A673 (cell line): ENCODE data around the gene FCER1G. TPM values are rescaled to one million over a fixed set of nuclear protein-coding genes. Genes with fewer than 3 reads are reported as not detected.
A peak's percentile ranks its signal among the peaks of the same experiment; 100 is the strongest.

Experiments
- BruUV-seq: library from RNA; stranded (reverse); fragments of 400-500 nt; replicated peaks from 2 replicates; lab custom pipeline; 2021; lab: Mats Ljungman, UMichigan
- CTCF ChIA-PET: fragments of 300-600 bp; sonication (Branson Sonifier 250); formaldehyde crosslinking; loops from one replicate; lab custom pipeline; 2022; ENCODE audit warnings: antibody characterized with exemption; lab: Charles Lee
- POLR2A ChIA-PET: fragments of 300-600 bp; sonication (Branson Sonifier 250); formaldehyde crosslinking; loops from one replicate; lab custom pipeline; 2022; ENCODE audit warnings: antibody characterized with exemption; ENCODE audit not compliant: low non-redundant PET; lab: Charles Lee
- DNase-seq: peaks from one replicate; pipeline ENCODE4 v3.0.0-alpha.2; 2015; ENCODE audit warnings: low spot score
- H3K27ac ChIP-seq: fragments of 200-600 bp; sonication (generic); 2 replicates; pipeline ENCODE4 v1.5.1; 2016; ENCODE audit warnings: mixed run types, low read depth, mild to moderate bottlenecking, mixed read lengths, antibody characterized with exemption, low read length; ENCODE audit not compliant: poor library complexity, severe bottlenecking
- H3K27me3 ChIP-seq: fragments of 200-600 bp; sonication (generic); replicated peaks from 2 replicates; pipeline ENCODE4 v1.6.1; 2017; ENCODE audit warnings: mixed run types, low read depth, mild to moderate bottlenecking, mixed read lengths, antibody characterized with exemption, low read length; ENCODE audit not compliant: insufficient read depth, poor library complexity
- H3K36me3 ChIP-seq: fragments of 200-600 bp; sonication (generic); 2 replicates; pipeline ENCODE4 v1.6.1; 2016; ENCODE audit warnings: mixed run types, mild to moderate bottlenecking, mixed read lengths, antibody characterized with exemption, low read length; ENCODE audit not compliant: insufficient read depth, poor library complexity, severe bottlenecking
- H3K4me1 ChIP-seq: fragments of 200-600 bp; sonication (generic); 2 replicates; pipeline ENCODE4 v1.6.1; 2017; ENCODE audit warnings: mixed run types, mild to moderate bottlenecking, mixed read lengths, antibody characterized with exemption, low read length; ENCODE audit not compliant: insufficient read depth, poor library complexity, severe bottlenecking
- H3K4me3 ChIP-seq: fragments of 200-600 bp; sonication (generic); 2 replicates; pipeline ENCODE4 v1.5.1; 2016; ENCODE audit warnings: low read depth, mixed run types, mild to moderate bottlenecking, mixed read lengths, low read length; ENCODE audit not compliant: poor library complexity, severe bottlenecking
- H3K9me3 ChIP-seq: fragments of 200-600 bp; sonication (generic); 2 replicates; pipeline ENCODE4 v1.6.1; 2016; ENCODE audit warnings: mixed run types, low read depth, mild to moderate bottlenecking, mixed read lengths, antibody characterized with exemption, low read length; ENCODE audit not compliant: poor library complexity, severe bottlenecking
- EZH2 ChIP-seq: fragments of 200-600 bp; sonication (generic); IDR thresholded peaks from 2 replicates; pipeline ENCODE4 v1.6.1; 2017; ENCODE audit warnings: borderline replicate concordance, low read depth, mild to moderate bottlenecking, mixed read lengths, antibody characterized with exemption, low read length; ENCODE audit not compliant: poor library complexity, severe bottlenecking
- intact Hi-C: fragments of 100-400 bp; cut with micrococcal nuclease; formaldehyde crosslinking; loops from one replicate; pipeline ENCODE4 v1.10.0; 2022; ENCODE audit not compliant: unreplicated experiment
- total RNA-seq: library from RNA; stranded (reverse); gene quantifications from 2 replicates; pipeline ENCODE4 v1.2.3, GENCODE V29; 2021
- TF ChIP-seq, protein P1 (sequence below): fragments of 300-800, 200-600 bp; sonication (generic); conservative IDR thresholded peaks from 2 replicates; pipeline ENCODE4 v1.5.1; 2017; ENCODE audit warnings: low read depth, mild to moderate bottlenecking, antibody characterized with exemption, low read length, moderate library complexity, mixed read lengths

Gene FCER1G
- total RNA-seq, 1 experiment from 2014 or later = 1.5 TPM

DNA sequence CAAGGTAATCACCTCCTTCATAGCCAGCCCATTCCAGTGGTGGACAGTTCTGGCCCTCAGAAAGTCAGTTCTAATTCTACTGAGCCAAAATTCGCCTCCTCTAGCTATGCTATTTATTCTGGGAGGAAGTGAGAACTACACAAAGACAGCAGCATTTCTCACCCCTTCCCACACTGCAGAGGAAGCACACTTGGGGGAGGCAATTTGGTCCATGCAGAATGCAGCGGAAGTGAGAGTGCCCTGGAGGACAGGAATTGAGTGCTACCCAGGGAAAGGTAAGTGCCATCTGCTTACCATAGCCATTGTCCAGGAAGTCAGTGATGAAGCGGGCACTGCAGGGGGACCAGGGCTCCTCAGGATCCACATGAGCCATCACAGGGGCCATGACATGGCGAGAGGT is 19.9 kb upstream of the FCER1G start:
- Histone ChIP-seq H3K27me3 (no peaks in the 10 kb centered on the region), H3K4me3 (no peak overlapping the region), H3K27ac (no peak overlapping the region), H3K36me3 (peaks cover 53% of the 10 kb centered on the region), H3K4me1 (peaks cover 37% of the 10 kb centered on the region), H3K9me3 (no peaks in the 10 kb centered on the region)
- no peak for DNase-seq
- intact Hi-C loops = no loop called here
- CTCF ChIA-PET = no interaction called here
- no TSS peak for BruUV-seq
- POLR2A ChIA-PET = no interaction called here
- TF ChIP-seq, protein P1, sequence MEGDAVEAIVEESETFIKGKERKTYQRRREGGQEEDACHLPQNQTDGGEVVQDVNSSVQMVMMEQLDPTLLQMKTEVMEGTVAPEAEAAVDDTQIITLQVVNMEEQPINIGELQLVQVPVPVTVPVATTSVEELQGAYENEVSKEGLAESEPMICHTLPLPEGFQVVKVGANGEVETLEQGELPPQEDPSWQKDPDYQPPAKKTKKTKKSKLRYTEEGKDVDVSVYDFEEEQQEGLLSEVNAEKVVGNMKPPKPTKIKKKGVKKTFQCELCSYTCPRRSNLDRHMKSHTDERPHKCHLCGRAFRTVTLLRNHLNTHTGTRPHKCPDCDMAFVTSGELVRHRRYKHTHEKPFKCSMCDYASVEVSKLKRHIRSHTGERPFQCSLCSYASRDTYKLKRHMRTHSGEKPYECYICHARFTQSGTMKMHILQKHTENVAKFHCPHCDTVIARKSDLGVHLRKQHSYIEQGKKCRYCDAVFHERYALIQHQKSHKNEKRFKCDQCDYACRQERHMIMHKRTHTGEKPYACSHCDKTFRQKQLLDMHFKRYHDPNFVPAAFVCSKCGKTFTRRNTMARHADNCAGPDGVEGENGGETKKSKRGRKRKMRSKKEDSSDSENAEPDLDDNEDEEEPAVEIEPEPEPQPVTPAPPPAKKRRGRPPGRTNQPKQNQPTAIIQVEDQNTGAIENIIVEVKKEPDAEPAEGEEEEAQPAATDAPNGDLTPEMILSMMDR = no peak
- no peak for TF ChIP-seq EZH2

DNA sequence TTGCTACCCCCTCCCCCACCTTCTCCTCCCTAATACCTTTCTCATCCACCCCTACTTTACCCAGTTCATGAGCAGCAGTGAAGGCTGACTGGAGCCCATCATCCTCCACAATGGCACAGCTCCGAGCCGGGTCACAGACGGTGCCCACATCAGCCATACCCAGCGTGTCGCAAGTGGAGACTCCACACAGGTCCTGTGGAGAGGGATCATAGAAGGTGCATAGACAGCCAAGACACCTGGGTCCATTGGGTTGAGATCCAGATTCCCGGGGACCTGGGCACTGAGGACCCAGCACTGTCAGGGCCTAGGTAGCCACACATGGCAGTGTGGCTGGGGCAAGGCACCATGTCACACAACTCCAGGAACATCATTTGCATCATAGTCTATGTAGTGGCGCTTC is 19.0 kb upstream of the FCER1G start:
- no peaks in the 10 kb centered on the region for H3K27me3 ChIP-seq
- H3K27ac ChIP-seq = peak overlapping the region; percentile 87
- H3K4me1 ChIP-seq = peaks cover 47% of the 10 kb centered on the region
- no TSS peak for BruUV-seq
- intact Hi-C loops = no loop called here
- no peak overlapping the region for H3K4me3 ChIP-seq
- DNase-seq = no peak
- TF ChIP-seq, protein P1 = no peak
- TF ChIP-seq EZH2 = no peak
- POLR2A ChIA-PET = no interaction called here
- peaks cover 47% of the 10 kb centered on the region for H3K36me3 ChIP-seq
- CTCF ChIA-PET = no interaction called here
- no peaks in the 10 kb centered on the region for H3K9me3 ChIP-seq

DNA sequence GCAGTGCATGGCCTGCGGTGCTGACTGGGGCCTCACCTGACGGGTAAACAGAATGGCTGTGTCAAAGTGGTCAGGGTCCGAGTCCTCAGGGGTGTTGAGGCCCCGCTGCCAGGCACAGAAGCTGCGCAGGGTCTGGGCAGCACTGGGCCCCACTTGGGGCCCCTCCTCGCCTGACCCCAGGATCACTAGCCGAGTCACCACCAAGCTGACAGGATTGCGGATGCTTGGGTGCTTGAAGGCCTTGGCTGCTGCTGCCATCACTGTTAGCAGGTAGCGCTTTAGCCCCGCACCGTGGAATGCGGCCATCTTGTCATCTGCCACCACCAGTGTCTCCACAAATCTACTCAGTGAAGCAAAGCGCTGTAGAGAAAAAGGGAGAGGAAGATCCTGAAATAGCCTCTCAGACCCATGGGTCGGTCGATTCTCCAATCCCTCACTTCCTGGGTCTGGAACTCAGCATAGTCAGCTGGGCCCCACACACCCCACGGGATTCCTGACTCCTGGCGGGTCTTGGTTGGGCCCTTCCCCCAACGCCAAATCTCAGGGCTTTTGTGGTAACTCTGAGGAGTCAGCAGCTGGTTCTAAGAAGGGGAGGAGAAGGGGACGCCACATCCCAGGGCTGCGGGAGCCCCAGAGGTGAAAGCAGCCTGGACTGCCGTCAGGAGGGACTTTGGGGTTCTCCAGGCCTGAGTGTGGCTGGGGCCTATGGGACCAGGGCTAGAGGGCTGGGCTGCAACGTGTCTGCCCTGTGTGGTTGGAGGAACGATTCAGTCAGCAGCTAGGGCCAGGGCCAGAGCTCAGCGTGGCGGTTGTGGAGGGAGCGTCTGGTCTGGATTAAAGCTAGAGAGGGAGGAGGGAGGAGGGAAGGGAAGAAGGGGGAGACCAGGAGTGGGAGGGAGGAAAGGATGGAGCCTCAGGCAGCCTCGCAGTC is 18.3 kb upstream of the FCER1G start:
- POLR2A ChIA-PET = interaction anchor here (0.5 kb wide), 1 partner anchor 89 kb away, joined by 13 read pairs; no protein-coding TSS in a partner anchor
- no peaks in the 10 kb centered on the region for H3K27me3 ChIP-seq
- CTCF ChIA-PET = no interaction called here
- BruUV-seq = no TSS peak
- DNase-seq = peak; percentile 46
- peaks cover 54% of the 10 kb centered on the region for H3K4me1 ChIP-seq
- H3K4me3 ChIP-seq = peak overlapping the region; percentile 57
- TF ChIP-seq, protein P1 = no peak
- TF ChIP-seq EZH2 = no peak
- intact Hi-C loops = no loop called here
- H3K36me3 ChIP-seq = peaks cover 40% of the 10 kb centered on the region
- peak overlapping the region; percentile 87 for H3K27ac ChIP-seq
- no peaks in the 10 kb centered on the region for H3K9me3 ChIP-seq
